NCI-H2196 (cell line): ENCODE results near the gene POU6F2.

Experiments
- DNase-seq: peaks from one replicate; lab custom pipeline; 2025; ENCODE audit not compliant: unreplicated experiment; lab: John Stamatoyannopoulos, UW

POU6F2 gene

DNA sequence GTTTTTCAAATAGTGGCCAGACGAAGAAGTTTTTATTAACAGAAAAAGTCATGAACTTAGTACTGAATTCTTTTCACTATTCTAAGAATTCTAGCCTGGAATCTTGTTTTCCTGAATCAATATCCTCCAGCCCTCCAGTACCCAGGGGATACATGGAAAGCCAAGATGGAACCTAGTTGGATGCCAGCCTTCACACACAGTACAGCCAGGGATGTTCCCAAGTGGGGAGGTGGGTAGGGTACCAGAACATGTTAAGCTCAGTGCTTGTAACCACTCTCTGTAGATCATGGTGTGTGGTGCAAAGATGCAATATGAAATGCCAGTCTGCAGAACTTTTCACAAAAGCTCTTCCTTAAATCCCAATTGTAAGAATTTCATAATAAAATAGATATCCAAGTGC, 128.0 kb downstream of the POU6F2 start:
- DNase-seq = no peak

DNA sequence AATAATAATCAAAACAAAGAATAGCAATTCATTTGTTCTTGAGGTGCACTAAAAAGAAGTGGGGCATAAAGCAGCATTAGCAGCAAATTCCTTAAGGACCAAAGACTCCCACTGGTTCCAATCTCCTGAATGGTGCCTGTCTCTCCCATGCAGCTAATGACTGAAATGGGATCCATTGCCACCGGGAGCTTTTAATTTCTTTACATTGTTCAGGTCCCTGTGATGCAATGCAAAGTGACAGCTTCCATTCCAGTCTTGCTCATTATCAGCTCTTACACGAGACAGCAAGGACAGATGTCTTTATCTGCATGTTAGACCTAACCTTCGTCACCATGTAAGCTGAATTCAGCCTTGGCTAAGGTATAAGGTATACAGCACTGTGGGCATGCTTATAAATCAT, 148.1 kb downstream of the POU6F2 start:
- no peak for DNase-seq

DNA sequence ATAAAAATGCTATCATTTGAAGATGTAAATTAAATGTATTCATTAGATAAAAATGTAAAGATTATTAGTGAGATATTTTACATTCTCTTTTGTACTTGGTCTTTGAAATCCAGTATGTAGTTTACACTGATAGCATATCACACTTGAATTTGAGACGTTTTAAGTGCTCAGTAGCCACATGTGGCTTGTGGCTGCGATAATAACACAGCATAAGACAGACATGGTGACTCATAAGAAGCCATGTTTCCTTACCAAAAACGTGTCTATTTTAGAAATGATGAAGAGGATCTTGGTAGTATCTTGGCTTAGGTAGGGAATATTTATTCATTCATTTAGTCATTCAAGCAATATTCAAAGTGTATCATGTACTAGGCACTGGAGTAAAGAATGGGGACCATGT, 149.3 kb downstream of the POU6F2 start:
- no peak for DNase-seq

DNA sequence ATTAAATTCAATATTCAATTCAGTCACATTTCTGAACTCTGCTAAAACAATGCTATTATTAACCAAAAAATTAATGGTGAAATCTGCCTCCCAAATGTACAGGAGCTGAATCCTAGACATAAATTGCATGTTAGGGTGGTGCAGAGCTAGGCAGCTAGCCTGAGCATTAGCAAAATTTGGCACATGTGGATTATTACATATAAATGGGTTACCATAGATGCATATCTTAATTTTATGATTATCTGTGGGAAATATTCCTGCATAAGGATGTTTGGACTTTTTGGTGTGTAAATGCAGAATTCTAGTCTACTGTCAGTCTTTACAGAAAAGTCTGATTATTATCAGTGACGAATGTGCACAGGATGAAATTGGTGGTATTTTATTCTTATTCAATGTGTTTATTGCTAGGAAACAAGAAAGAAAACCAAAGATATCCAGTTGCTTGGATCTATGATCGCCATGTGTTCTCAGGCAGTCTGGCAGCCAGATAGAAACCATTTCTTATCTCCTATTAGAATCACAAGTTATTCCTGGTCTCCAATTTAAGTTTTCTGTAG, 150.7 kb downstream of the POU6F2 start:
- DNase-seq = no peak

DNA sequence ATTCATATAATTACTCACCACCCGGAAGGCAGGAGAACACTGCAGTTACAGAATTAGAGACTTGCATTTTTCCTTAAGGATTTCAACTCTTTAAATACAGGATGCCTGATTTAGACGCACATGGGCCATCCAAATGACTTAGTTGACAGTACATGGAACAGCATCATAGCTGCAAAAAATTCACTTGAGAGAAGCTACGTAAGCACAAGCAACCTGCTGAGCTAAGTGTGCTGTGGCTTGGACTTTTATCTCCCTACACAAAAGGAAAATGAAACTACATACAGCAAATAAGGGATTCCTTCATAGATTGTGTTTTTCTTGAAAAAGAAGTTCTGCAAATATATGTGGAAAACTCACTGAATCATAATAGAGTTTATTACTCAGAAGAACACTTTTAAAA, 152.6 kb downstream of the POU6F2 start:
- no peak for DNase-seq

DNA sequence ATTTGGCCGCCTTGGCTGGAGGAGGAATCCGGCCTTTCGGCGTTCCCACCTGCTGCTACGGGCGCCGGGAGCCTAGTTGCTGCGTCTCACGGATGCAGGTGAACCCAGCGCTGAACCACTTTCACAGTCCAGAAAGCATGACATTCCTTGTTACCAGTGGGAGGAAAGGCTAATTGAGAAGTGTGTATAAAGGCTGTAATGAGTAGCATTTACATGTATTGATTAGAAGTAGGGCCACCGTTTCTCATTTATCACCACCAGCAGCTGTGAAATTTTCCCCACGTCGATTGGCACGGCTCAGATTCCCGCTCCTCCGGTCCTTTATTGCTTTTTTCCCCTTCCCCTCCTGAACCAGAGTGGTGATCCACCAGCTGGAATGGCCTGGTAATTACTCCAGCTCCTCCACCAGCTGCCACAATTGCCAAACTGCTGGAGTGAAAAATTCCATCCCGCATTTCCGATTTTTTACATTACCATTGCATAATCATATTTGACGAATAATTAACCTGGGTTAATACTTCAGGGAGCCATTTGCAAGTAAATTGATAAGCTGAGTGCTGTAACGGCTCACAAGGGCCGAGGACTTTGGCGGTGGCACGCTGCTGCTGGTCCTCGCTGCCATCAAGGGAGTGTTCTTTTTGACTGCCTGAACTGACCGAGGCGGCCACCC, 153.3 kb downstream of the POU6F2 start:
- DNase-seq = no peak

DNA sequence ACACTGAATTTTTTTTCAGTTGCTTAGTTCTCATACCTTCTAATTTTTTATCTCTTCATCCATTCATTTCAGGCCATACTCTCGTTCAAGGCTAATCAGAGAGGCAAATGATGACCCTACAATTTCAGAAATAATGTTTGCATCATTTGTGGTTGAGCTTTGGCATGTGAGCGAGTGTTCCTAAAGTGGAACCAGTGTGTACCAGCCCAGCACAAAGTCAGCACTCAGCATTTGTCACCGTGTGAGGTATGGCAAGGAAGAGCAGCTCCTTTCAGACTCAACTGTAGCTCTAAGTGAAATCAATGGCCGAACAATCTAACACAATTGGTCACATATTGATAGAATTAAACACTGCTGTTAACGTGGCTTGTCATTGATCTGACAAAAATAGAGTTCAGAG, 154.6 kb downstream of the POU6F2 start:
- DNase-seq = no peak

DNA sequence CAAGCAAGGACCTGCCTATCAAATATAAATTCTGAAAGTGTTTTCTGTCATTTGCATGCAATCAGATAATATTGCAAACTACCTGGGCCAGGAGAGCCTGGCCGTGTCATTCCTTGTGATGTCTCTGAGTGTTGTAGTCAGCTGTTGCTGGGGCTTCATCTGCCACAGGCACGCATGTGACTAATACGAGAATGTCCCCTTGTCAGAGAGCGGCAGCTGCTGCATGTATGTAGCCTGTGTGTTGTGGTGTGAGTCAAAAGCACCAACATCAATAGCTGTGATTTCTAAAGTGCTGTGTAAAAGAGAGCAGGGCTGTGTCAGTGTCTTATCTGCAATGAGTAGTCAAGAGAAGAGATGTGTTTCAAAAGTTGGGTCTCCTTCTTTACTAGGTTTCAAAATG, 155.4 kb downstream of the POU6F2 start:
- DNase-seq = no peak

DNA sequence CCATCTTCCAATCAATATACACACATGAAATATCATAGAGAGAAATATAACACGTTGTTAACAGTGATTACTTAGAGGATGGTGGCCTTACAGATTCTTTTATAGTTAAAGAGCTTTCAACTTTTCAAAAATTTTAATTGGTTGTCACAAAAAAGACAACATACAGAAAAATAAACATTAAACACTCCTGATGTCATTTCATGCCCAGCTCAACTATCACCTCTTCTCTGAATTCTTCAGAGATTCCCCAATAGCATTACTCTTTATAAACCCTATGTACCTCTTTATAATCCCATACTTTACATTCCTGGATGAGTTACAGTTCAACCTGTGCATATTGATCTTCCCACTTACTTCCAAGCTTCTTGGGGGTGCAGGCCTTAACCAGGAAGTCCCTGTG, 159.8 kb downstream of the POU6F2 start:
- no peak for DNase-seq

DNA sequence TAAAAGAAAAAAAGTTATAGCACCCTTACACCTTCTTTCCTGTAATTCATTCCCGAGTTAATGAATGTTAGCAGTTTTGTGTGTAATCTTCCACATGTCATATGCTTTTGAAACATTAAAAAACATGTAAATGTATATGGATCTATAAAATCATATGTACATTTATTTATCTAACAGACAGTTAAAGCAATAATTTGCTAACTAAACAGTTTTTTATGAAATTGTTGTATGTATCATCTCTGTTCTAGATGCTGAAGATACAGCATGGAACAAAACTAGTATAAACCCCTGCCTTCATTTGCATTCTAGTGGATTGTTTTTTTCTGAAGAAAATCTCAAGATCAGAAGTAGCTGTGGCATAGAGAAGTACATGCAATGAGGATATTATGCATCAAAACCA, 165.0 kb downstream of the POU6F2 start:
- no peak for DNase-seq

DNA sequence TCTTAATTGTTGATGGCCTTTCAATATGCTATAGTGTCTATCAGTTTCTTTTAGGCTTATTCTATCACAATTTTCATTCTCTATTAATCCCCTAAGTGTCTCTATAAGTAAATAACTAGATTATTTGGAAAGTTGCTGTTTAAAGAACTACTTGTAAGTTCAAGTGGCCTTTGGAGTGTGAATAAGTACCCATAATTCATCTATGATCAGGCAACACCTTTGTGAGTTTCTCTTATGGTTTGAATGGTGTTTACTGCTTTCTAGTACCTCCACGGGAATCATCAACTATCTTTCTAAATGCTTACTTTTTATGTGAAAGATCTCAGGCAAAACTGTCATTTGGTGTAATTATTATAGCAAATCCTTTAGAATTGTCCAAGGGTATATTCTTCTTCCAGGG, 166.7 kb downstream of the POU6F2 start:
- no peak for DNase-seq

DNA sequence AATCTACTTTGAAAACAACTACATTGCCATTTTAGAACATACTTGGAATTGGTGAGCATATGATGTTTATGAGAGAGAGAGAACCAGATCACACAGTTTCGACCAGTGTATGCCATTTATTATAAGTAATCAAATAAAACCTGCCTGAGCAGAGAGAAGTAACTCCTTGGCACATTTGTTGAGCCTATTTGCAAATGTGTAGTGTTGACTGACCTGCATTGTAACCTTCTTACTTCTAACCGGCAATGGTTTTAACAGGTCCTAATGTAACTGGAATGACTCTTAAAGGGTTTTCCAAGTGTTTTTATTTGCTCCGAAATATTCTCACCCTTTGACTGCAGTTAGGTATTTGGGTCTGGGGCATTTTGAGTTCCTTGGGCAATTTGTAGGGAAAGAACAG, 167.6 kb downstream of the POU6F2 start:
- no peak for DNase-seq

DNA sequence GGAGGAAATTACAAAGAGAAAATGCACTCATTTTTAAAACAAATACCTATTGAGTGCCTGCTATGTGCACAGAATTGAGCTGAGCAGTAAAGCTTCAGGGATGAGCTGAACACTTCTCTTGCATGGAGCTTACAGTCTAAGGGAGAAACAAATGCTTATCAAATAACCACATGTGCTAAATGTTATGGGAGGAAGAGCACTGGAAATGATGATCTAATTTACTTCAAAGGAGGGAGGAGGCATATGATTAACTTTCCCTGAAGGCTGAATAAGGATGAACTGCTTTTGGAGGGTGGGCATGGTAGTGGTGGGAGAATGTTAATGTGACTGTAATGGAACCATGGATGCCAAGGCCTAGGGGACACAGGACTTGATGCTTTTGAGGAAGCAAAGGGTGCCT, 168.2 kb downstream of the POU6F2 start:
- DNase-seq = no peak

DNA sequence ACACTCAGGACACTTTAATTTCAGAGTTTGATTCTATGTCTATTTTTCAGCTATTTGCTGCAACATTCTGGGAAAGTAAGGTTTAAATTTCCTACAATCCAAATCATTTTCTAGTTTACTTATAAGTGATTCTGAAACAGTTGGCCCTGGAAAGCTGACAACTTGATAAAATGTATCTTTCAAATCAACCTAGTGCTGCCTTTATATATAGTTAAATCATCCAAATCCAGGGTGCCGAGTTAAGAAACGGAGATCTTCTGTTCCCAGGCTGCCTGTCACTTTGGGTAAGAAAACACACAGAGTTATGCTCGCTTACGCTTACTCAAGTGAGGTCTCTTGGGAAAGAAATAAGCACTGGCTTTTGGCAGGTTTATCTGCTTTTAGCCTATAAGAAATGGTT, 175.0 kb downstream of the POU6F2 start:
- DNase-seq = no peak

DNA sequence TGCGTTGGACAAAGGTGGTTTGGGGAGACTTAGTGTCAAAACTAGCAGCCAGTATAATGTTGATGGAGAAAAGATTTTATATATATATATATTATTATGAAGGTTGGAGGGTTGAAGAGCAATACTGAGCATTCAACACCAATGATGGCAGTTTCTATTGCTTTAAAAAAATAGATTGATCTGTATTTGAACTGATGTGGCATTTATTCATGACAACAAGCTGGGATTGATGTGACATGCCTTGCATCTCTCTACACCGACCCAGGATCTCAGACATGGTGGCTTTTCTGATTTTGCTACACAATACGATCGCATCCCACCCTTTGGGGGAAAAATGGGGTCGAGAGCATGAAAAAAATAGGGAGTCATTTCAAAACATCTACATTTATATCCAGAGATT, 175.4 kb downstream of the POU6F2 start:
- DNase-seq = no peak

DNA sequence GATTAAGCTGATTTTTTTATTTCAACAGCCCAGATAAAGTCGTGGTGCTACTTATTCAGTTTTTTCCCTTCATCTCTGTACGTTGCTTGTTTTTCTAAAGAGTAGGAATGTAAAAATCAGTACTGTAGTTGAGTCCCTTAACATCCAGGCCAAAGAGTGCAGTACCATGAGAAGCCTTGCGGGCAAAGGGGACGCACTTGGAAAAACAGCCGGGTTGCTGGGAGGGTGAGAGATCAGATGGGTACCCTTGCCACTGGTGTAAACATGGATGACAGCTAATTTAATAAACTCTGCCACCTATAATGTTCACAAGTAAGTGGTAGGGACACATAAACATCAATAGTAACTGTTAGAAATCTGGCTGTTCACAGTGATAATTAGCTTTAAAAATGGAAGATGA, 175.9 kb downstream of the POU6F2 start:
- DNase-seq = no peak

DNA sequence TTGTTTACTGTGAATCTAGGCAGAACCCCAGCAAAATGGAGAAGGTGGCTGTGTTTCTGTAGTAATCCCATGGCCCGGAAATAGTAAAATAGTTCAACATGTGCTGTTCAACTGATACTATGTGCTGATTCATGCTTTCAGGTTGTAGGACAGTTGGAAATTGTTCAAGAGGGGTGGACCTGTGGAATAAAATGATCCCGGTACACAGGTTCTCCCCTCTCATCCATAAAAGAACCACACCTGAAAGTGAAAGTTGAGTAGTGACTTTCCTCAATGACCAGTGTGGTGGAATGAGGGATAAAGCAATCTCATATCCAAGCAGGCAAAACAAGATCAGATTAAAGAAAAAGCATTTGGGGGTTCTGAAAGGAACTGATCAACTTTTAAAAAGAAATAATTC, 177.1 kb downstream of the POU6F2 start:
- no peak for DNase-seq

DNA sequence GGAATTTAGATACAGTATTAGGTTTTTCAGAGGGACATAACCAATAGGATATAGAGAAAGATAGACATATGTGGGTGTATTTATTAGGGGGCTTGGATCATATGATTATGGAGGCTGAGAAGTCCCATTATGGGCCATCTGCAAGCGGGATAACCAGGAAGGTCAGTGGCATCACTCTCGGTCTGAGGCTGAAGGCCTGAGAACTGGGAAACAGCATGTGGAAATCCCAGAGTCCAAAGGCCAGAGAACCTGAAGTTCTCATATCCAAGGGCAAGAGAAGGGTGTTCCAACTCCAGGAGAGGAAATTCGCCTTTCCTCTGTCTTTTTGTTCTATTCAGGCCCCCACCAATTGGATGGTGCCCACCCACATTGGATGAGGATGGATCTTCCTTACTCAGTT, 180.7 kb downstream of the POU6F2 start:
- DNase-seq = no peak

DNA sequence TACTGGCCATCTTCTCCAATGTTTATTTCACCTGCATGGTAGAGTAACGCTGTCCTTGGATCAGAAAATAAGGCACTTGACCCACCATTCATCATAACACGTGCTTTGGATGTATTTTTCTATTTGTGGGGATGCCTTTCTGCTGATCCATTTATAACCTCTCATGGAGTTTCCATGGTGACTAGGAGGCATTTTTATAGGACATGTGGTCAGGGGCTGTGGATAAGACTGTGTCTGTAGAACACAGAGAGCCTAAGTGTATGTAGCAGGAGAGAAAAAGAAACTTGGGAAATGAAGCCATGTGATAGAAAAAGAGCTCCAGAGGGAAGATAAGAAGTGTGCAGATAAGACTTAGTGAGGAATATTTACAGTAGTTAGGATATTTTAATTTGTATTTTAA, 184.2 kb downstream of the POU6F2 start:
- no peak for DNase-seq

DNA sequence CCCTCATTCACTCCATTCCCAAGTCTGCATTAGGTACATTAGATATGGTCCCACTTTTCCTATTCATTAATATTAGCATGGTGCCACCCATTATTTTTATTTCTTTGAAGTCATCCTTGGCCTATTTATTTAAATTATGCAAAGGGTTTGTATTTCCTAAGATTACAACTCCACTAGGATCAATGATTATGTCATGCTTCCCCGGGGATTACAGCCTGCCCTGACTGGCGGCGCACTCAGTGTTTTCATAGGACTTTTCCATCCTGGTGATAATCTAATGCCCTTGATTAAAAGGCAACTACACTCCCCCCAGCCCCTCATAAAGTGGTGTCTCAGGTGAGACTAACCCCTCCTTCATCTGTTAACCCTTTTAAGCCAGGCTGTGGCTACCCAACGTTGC, 187.2 kb downstream of the POU6F2 start:
- DNase-seq = no peak

DNA sequence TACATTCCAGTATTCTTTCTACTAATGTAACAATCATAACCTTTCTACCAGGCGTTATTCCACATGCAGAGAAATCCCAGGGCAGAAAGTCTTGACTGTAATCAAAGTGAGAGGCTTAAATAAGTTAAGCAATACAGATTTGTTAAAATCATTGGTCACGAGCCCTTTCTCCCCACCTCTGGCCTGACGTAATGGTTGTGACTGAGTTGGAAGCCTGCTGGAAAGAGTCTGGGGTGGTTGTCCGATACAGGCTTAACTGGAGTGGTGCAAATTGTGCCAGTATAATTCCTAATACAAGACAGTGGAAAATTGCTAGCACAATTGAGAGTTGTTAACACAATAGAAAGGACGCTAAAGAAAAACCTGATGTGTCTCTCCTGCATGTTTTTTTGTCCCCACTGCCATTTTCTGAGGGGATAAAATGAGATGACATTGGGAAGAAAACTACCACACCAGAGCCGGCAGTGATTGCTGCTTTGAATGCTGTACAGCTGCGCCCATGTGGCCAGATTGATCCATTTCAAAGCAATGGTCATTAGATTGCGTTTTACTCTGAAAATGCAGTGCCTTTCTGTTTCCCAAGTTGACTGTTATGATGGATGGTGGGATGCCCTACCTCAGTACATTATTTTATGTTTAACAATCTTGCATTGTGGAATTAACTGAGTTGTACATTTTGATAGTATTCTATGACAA, 190.8 kb downstream of the POU6F2 start:
- DNase-seq = no peak

DNA sequence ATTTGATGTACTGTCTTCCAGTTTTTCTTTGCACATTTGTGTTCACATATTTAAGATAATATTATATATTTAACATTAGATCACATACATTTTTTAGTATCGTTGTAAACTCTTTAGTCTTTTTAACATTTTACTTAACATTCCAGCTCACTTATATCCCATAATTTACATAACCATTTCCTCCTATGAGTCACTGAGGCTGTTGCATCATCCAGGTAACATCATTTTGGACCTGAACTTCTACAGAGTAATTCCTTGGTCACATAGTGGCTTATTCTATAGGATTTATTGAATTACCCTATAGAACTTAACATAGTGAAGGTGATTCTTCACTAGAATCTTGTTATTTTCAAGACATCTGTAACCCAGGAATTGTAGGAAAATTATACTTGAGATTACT, 194.4 kb downstream of the POU6F2 start:
- DNase-seq = no peak

DNA sequence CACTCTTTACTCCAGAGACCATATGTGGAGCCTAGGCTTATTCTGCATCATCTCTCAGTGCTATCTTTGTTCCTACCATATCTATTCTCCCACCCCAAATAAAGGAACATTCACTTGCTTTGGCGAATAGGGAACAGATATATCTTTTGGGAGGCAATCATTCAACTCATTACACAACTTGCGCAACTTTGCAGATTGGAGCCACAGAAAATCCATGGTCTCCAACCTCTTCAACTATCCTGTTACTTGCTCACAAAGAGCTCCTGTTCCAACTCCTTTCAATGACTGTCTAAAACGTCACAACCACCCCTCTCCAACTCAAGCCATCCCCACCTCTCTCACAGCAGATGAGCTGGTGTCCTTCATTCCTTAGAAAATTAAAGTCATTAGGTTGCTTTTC, 203.7 kb downstream of the POU6F2 start:
- no peak for DNase-seq
